Transverse colon (tissue), 4 donors: ENCODE measurements around the gene DPH3.

ENCODE experiments used
- CTCF ChIP-seq, 5 experiments: fragments of 200-600 bp in 3 of 5; fragments of 450-650 bp in 2 of 5; sonication (generic) in 3 of 5; IDR thresholded peaks; 1 replicate in 2 of 5; 2 replicates in 3 of 5; pipeline ENCODE4 v1.5.1; 2016 to 2017; ENCODE audit warnings: antibody characterized with exemption in 5 of 5, inconsistent platforms in 3 of 5, mild to moderate bottlenecking in 2 of 5, moderate library complexity in 1 of 5
- POLR2A ChIP-seq: fragments of 450-650 bp; IDR thresholded peaks from one replicate; pipeline ENCODE4 v1.6.1; 2016; ENCODE audit warnings: antibody characterized with exemption, mild to moderate bottlenecking, moderate library complexity
- POLR2AphosphoS5 ChIP-seq, 3 donors: sonication (generic); formaldehyde crosslinking; IDR thresholded peaks; one replicate each; pipeline ENCODE4 v1.6.1; 2016; ENCODE audit warnings: antibody characterized with exemption in 3 of 3

GRCh38 chr3:16286161-16286560 is 21.4 kb upstream of the DPH3 start:
- TF ChIP-seq CTCF (IDR thresholded peaks at IDR 0.05) = no peak
- peak in 2 of 3 donors; percentile 46 to 67 for TF ChIP-seq POLR2AphosphoS5 (IDR thresholded peaks at IDR 0.05)
- peak; percentile 56 for TF ChIP-seq POLR2A
